Sigmoid colon (tissue), 4 donors: ENCODE data around the gene SEC14L5.

ENCODE experiments used
- CTCF ChIP-seq, 4 experiments: fragments of 450-650 bp in 3 of 4; fragments of 200-600 bp in 1 of 4; IDR thresholded peaks; one replicate each; pipeline ENCODE4 v1.5.1; 2016 to 2019; ENCODE audit warnings: antibody characterized with exemption in 4 of 4, mild to moderate bottlenecking in 3 of 4, moderate library complexity in 2 of 4
- POLR2AphosphoS5 ChIP-seq, 4 donors: sonication (generic); formaldehyde crosslinking; IDR thresholded peaks; one replicate each; pipeline ENCODE4 v1.6.1; 2017; ENCODE audit warnings: antibody characterized with exemption in 4 of 4

- TF ChIP-seq POLR2AphosphoS5 (IDR thresholded peaks at IDR 0.05) (no peak), CTCF (IDR thresholded peaks at IDR 0.05) (no peak)
Measured at GRCh38 chr16:4922721-4923342, 35.3 kb upstream of the SEC14L5 start.
